NCI-H1048 (cell line): ENCODE data around the gene PAGE4.

Experiments
- DNase-seq: peaks from one replicate; lab custom pipeline; 2025; lab: John Stamatoyannopoulos, UW

The PAGE4 gene, protein sequence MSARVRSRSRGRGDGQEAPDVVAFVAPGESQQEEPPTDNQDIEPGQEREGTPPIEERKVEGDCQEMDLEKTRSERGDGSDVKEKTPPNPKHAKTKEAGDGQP

DNA sequence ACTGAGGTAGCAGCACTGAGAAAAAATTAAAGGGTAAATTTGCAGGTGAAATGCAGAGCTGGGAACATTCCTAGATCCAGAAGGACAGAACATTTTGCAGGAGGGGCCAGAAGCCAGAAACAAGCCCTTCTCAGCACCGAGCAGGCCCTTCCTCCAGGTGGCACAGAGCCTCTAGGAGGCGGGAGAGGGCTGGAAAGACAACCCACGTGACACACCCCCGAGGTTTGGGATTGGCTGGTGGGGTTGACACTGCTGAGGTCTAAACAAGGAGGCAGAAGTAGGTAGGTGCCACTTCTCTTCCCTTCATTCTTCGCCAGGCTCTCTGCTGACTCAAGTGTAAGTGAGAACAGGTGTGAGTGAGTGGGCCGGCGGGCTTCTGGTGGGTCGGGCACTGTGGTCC is at the start of gene PAGE4:
TSS of gene PAGE4 (plus strand) at position 288 of the 400 bp plus-strand sequence. CDS start 1,126 bp downstream, outside the sequence.
- DNase-seq: no peak

DNA sequence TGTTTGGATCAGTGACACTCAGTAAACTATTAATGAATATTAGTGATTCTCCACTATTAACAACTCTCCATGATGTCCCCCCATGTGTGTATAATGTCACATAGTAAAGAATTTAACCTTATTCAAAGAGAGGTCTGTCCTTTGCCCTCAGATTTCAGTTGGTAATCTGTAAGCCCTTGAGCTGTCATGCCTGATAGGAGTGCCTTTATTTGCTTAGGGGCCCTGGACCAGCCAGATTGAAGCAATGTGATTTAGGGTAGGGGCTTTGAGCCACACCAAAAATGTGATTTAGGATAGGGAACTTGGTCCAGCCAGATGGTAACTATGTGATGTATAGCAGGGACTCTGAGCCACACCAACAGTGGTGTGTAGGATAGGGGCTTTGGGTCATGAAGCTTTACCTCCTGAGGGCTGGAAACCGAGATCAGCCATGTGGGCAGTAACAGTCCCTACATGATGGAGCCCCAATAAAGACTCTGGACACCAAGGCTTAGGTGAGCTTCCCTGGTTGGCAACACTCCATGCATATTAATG is 44.3 kb upstream of the PAGE4 start:
- DNase-seq: no peak

DNA sequence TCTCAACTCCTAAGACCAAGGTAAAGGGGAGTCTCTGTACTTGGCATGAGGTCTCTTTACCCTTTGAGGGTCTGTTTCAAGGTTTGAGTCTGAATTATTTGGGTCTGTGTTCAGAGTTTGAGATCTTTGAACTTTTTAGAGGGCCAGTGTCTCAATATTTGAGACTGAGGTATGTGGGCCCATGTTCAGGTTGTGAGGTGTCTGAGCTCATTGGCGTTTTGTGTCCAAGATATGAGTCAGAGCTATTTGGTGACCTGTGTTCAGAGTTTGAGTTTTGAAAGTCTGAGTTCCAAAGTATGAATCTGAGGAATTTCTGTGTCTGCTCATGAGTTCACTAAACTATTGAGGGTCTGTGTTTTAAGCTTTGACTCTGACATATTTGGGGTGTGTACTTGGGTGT is 36.7 kb upstream of the PAGE4 start:
- DNase-seq: no peak

DNA sequence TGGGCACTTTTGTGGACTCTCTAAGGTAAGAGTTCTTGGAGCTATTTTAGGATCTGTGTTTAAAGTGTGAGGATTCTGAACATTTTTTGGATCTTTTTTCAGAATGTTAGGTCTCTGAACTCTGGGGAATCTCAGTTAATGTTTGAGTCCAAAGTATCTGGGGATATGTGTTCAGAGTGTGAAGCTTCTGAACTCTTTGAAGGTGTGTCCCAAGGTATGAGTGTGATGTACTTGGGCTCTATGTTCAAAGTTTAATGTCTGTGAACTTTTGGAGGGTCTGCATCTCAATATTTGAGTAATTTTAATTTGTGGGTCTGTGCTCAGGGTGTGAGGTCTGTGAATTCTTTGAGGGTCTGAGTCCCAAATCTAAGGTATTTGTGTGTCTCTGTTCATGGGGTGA is 35.4 kb upstream of the PAGE4 start:
- no peak for DNase-seq

DNA sequence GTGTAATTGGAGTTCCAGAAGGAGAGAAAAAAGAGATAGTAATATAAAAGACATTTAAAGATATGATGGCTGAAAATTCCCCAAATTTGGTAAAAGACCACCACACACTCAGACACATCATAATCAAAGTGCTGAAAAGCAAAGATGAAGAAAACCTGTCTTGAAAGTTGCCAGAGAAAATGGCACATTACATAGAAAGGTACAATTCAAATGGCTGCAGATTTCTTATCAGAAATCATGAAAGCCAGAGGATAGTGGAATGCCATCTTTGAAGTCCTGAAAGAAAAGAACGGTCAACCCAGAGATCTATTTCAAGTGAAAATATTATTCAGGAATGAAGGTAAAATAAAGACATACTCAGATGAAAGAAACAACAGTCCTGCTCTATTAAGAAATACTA is 29.3 kb upstream of the PAGE4 start:
- no peak for DNase-seq

DNA sequence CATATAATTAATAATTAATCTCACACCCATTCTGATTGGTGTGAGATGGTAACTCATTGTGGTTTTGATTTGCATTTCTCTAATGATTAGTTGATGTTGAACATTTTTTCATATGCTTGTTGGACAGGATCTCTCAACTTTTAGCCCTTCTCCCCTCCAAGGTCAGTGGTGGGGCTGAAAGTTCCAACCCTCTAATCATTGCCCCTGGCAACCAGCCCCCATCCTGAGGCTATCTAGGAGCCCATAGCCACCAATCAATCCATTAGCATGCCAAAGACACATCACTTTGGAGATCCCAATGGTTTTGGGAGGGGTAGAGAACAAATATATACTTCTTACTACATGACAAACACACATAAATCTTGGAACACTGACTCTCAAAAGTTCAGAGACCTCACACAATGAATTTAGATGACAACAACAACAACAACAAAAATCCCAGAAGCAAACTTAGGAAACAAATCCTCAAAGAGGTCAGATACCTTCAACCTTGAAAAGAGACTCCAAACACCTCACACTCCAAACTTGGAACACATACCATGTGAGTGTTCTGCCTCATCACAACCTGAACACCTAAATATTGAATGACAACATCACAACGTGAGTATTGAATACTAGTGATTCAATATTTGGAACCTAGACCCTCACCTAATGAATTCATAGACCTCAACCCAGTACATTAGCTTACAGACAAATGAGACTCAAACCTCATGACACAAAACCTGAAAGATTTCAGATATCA is 19.0 kb upstream of the PAGE4 start:
- no peak for DNase-seq

DNA sequence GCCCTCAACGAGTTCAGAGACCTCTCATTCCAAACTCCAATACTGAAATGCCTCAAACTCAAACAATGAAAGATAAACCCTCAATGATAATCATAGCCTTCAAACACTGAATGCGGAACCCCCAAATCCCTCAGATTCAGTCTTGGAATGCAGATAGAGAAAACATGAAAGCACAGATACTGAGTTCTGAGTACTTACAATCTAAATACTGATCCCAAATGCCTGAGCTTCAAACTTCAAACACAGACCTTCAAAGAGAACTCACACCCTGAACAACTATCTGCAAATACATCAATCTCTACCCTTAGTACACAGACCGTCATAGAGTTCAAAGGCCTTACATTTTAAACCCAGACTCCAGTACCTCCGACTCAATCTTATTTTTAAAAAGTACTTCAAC is 16.9 kb upstream of the PAGE4 start:
- no peak for DNase-seq

DNA sequence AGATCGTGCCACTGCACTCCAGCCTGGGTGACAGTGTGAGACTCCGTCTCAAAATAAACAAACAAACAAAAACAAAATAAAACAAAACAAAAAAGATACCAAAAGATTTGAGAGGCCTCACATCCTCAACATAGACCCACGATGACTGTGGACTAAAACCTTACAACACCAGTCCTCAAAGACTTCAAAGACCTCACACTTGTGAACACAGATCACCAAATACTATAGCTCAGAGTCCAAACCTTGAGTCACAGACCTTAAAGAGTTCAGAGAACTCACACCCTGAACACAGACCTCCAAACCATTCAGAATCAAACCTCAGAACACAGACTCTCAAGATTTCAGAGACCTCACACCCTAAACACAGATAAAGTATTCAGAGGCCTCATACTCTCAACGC is 12.7 kb upstream of the PAGE4 start:
- no peak for DNase-seq

DNA sequence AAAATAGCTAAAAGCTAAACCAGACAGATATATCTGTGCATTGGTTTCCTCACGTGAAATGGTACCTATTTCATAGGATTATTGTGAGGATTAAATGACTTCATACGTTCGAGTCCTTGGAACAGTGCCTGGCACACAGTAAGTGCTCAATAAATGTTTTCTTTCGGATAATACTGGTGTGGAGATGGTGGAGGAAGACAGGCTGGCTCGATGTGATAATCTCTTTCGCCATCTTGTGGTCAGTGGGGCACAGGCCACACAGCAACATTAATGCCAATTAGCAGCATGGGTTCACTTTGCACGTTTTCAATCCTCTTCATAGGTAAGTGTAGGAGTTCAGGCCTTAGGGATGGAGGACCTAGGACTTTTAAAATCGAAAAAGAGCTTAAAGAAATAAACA is 9.3 kb downstream of the PAGE4 start:
- no peak for DNase-seq

DNA sequence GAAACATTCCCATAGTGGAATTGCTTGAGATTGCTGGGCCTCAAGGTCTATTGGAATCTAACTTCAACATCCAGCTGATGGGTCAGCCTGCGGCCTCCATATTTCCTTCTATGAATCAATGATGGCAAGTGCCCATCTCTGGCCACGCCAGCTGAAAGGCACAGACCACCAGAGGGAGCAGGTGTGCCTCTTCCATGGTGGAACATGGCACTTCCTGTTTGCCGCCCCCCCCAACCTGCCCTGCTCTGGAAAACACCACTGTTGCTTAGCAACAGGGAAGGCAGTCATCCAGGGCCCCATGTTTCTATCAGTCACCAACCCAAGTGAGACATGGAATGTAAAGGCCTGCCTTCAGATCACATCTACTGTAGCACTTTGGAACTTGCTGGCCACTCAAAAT is 11.6 kb downstream of the PAGE4 start:
- peak; percentile 36 for DNase-seq

DNA sequence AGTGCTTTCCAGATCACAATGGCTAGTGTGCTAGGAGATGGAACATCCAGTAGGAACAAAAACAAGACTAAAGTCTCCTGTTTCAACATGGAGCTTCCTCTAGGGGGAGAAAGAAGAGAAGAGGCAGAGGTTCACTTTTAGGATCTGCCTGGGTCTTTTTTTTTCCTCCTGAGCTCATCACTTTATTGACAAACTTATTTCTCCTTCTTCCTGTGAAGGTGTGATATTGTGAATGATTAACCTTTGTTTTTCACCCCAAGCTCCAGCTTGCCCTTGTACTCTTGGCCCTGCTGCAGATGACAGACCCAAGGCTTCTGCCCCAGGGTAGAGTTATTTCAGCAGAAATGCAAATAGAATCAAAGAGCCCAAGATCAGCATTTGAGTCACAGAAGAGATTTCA is 13.5 kb downstream of the PAGE4 start:
- no peak for DNase-seq

DNA sequence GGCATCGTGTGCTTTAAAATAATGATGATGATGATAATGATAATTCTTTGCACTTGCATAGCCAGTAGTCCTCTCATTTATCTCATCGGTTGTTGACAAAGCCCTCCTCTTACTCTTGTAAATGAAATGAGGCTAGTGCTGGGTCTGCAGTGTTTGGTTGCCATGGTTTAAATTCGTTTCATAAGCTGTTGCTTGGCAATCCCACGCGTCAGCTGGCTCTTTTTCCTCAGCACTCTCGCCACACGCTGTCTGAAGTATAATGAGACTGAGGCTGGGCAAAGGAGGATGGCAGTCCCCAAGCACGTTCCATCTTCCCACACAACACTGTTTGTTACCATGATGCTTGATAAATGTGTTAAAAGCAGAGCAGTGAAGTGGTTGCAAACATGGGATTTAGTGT is 15.5 kb downstream of the PAGE4 start:
- no peak for DNase-seq

DNA sequence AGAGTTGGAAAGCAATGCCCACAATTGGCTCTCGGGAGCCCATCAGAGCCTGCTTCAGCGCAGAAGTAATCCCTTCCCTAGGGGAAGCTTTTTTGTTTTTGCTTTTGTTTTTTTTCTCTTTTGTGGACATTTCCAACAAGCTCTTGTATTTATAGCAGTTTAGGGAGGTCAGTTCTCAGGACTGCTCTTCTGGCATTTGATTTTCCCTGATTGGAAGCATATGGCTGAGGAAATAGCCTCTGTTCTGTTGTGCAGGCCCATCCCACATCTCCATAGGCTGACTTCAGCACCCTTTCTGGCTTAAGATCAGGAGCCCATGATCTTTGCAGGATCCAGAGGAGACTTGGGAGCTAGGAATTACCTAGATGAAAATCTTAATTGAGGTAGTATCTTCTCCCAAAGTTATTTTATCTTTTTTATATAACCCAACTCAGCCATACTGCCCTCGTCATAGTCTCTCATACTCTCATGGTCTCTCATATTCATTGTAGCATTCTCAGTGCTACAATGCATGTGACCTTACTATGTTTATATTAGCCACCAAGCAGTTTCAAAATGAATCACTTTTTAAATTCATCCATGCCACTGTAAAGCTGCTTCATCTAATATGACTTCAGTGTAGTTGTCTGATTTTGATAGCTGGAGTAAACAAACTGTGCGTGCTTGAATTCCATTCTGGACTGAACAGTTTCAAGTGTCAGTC is 16.7 kb downstream of the PAGE4 start:
- no peak for DNase-seq

DNA sequence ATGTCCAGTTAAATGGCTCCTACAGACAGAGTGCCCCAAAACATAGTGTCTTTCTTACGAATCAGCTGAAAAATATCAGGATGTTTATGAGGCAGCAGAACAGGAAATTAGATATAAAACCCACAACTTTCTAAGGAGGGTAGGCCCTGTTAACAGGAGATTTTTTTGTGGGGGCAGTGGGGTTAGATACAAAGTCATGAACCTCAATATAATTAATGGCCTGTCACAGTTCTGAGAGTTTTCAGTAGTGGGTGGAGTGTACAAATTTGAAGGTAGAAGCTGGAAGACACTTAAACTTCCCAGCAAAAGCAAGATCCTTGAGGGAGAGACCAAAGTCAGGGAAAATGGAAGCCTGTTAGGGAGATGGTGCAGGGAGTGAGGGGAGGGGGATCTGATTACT is 17.4 kb downstream of the PAGE4 start:
- DNase-seq: no peak

DNA sequence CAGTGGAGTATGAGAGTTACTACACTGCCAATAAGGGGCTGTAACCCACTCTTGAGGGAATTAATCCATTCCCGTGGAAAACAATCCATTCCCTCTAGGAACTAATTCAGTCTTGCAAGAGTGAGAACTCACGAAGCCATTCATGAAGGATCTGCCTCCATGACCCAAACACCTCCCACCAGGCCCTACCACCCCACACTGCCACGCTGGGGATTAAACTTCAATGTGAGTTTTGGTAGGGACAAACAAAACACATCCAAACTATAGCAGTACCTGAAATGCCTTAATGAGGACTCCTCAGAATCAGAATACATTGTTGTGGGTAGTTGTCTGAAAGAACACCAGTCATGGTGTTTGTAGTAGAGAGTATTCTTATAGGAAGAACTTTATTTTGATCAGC is 19.2 kb downstream of the PAGE4 start:
- no peak for DNase-seq

DNA sequence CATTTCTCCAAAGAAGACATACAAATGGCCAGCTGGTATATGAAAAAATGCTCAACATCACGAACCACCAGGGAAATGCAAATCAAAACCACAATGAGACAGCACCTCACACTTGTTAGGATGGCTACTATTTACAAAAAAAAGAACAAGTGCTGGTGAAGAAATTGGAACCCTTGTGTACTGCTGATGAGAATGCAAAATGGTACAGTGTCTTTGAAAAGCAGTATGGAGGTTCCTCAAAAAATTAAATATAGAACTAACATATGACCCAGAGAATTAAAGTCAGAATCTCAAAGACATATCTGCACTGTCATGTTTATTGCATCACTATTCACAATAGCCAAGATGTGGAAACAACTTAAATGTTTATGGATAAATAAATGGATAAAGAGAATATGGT is 20.9 kb downstream of the PAGE4 start:
- no peak for DNase-seq

DNA sequence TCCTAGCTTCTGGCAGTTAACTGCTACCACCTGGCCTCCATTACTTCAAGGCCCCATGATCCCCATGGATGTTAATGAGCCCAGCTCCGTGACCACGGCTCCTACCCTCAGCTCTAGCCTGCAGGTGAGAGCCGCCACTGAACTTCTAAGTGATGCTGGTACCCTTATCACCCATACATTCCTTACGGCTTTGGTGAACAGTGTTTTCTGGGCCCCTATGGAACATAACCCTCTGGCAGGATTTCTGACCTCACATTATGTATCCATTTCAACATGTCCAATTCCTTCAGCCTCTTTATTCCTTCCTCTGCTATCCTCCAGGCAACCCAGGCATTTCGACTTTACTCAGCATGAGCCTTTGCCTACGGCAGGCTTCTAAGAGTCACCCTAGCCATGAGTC is 24.6 kb downstream of the PAGE4 start:
- no peak for DNase-seq

DNA sequence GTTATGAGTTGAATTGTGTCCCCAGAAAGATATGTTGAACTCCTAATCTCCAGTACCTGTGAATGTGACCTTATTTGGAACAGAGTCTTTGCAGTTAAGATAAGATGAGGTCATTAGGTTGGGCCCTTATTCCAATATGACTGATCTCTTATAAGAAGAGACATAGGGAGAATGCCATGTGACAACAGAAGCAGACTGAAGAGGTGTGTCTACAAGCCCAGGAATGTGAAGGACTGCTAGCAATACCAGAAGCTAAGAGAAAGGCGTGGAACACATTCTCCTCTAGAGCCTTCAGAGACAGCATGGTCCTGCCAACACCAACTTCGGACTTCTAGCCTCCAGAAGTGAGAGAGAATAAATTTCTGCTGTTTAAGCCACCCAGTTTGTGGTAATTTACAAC is 27.7 kb downstream of the PAGE4 start:
- no peak for DNase-seq

DNA sequence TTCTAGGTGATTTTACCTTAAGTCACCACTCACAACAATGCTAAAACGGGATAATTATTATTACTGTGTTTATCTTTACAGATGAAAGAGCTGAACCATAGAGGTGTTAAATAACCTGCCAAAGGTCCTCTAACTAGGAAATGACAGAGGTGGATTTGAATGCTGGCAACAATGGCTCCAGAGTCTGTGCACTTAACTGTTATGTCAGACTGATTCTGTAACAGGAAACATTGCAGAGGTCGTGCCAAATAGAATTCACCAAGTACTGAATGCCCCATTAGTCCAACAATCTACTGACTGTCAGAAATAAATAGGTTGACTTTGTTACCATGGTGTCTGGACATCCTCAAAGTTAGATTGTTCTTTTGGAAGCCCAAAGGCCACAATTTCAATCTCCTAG is 29.2 kb downstream of the PAGE4 start:
- DNase-seq: no peak

DNA sequence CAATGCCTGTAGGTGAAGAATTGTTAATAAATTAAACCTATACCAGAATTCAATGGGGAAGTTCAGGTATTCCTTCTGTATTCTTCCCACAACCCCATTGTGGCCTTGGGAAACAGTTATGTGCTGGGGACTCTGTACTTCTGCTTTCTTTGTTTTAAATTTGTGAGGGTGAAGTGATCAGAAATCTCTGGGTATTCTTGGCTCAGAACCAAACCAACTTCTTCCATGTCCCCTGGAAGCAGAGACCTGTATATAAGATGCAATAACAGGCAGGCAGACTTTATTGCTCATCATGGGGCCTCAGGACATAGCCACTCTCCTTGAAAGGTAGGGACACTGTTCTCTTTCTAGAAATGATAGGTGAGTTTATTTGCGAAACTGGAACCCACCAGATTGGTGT is 30.4 kb downstream of the PAGE4 start:
- no peak for DNase-seq

DNA sequence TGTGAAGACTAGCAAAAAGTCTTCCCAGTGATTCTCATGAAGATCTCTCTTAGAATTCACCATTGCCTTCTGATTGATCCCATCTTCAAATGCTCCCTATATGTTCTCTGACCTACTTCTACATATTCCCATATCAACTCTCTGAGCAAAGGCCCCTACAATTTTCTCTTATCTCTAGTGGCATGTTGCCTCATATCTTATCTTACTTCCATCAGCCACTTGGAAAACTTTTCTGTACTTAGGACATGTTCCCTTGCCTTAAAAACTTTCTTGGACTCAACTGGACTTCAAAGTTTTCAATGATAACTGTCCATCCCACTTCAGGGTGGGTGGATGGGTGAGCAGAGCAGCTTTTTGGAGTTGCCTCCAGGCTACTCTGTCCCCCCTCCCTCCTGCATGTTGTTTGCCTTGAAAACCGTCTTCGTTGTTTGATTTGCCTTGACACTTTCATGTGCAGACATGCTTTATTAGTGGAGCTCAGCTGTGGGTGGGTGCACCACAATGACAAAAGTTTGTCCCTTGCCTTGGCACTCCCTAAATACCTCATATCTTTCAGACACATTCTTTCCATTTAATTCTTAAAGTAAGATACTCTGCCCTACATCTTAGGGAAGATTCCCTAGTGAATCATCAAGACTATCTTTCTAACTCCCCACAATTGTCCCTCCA is 31.9 kb downstream of the PAGE4 start:
- no peak for DNase-seq

DNA sequence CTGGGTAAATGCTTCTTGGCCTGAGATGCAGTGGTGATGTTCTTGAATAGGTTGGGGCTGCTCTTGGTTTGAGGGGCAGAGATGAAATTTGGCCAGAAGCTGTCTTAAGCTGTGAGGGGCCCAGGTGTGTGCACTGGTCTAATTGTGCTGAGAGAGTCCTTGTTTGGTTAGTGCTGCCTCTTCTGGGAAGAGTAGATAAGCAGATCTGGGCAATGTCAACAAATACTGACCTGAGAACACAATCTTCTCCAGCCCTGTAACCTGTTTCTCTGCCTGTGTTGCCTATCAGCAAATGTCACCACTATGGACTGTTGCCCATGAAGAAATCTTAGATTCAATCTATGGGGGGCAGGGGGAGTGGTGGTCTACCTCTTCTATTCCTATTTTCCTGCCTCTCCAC is 33.0 kb downstream of the PAGE4 start:
- DNase-seq: no peak

DNA sequence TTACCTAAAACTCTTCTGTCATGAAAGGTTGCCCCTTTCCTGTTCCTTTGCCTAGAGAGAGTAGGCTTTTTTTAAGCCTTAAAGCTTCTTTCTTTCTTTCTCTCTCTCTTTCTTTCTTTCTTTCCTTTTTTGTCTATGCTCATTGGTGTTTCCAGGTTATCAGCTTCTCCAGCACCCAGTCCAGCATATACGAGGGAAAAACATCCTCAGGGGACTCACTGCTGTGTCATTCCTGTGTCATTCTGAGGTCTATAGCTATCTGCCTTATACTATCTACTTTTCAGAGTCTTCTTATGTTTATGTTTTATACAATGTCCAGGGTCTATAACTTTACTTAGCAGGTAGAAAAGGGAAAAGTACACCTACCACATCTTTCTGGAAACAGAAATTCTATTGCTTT is 39.6 kb downstream of the PAGE4 start:
- DNase-seq: no peak
